ENCODE results near the gene KANTR. TPM values are rescaled to one million over a fixed set of nuclear protein-coding genes. Genes with fewer than 3 reads are reported as not detected.
A peak's percentile ranks its signal among the peaks of the same experiment; 100 is the strongest.

Gene KANTR
- total RNA-seq, 1 experiment from 2014 or later = 9.7 TPM

GRCh38 chrX:53049127-53049517, 44.8 kb upstream of the KANTR start:
- H2AFZ ChIP-seq (ENCODE audit: low read length) = no peak overlapping the region
- peak overlapping the region; percentile 63 for H3K4me3 ChIP-seq (ENCODE audit: low read length)
- H3K27ac ChIP-seq (ENCODE audit: low read length) = no peak overlapping the region
- no peaks in the 10 kb centered on the region for H3K36me3 ChIP-seq (ENCODE audit: low read depth, low read length)
- no peak overlapping the region for H3K9ac ChIP-seq (ENCODE audit: low read length)
- H3K9me3 ChIP-seq (ENCODE audit: low read length) = no peaks in the 10 kb centered on the region
- no peaks in the 10 kb centered on the region for H3K27me3 ChIP-seq (ENCODE audit: low read length)
- H3K9me2 ChIP-seq (replicated peaks; ENCODE audit: low read length) = no peaks in the 10 kb centered on the region
- no peaks in the 10 kb centered on the region for H4K20me1 ChIP-seq (ENCODE audit: low read length)
- DNase-seq = no peak
- no peaks in the 10 kb centered on the region for H3F3A ChIP-seq (ENCODE audit: low read length, unreplicated experiment)
- TSS peak; percentile 27 for BruUV-seq (replicated peaks)
- POLR2A ChIA-PET (ENCODE audit: unreplicated experiment) = no interaction called here
- intact Hi-C loops (cut with micrococcal nuclease) = no loop called here
- no peak for ATAC-seq
- peak overlapping the region; percentile 71 for H3K4me2 ChIP-seq (ENCODE audit: low read length)
- peaks cover 24% of the 10 kb centered on the region; the same call in 1 of the 2 replicates for H3K79me2 ChIP-seq (ENCODE audit: low read length)
- H3K4me1 ChIP-seq (ENCODE audit: insufficient read depth, low read length) = peaks cover 12% of the 10 kb centered on the region
- TF ChIP-seq EZH2 (IDR thresholded peaks at IDR 0.05; ENCODE audit: low read length, unreplicated experiment) = no peak
- TF ChIP-seq EZH2phosphoT487 (IDR thresholded peaks at IDR 0.05; ENCODE audit: borderline replicate concordance, low read length) = no peak
- CTCF ChIA-PET = no interaction called here

GRCh38 chrX:53050841-53051240, 43.1 kb upstream of the KANTR start:
- Histone ChIP-seq H3K9me2 (replicated peaks; ENCODE audit: low read length) (no peaks in the 10 kb centered on the region), H3K27ac (ENCODE audit: low read length) (no peak overlapping the region), H3K4me3 (ENCODE audit: low read length) (no peak overlapping the region), H3K9ac (ENCODE audit: low read length) (no peak overlapping the region), H3K4me2 (ENCODE audit: low read length) (no peak overlapping the region), H4K20me1 (ENCODE audit: low read length) (no peaks in the 10 kb centered on the region), H3K27me3 (ENCODE audit: low read length) (no peaks in the 10 kb centered on the region), H3K36me3 (ENCODE audit: low read depth, low read length) (no peaks in the 10 kb centered on the region), H2AFZ (ENCODE audit: low read length) (no peak overlapping the region), H3K79me2 (ENCODE audit: low read length) (peaks cover 24% of the 10 kb centered on the region; the same call in 1 of the 2 replicates), H3F3A (ENCODE audit: low read length, unreplicated experiment) (no peaks in the 10 kb centered on the region), H3K4me1 (ENCODE audit: insufficient read depth, low read length) (peaks cover 12% of the 10 kb centered on the region), H3K9me3 (ENCODE audit: low read length) (no peaks in the 10 kb centered on the region)
- POLR2A ChIA-PET (ENCODE audit: unreplicated experiment) = no interaction called here
- no peak for TF ChIP-seq CTCF (conservative IDR thresholded peaks at IDR 0.05; ENCODE audit: low read depth, low read length)
- TF ChIP-seq EZH2phosphoT487 (IDR thresholded peaks at IDR 0.05; ENCODE audit: borderline replicate concordance, low read length) = no peak
- no peak for TF ChIP-seq EZH2 (IDR thresholded peaks at IDR 0.05; ENCODE audit: low read length, unreplicated experiment)
- BruUV-seq (replicated peaks) = no TSS peak
- ATAC-seq (no peak), DNase-seq (no peak)
- CTCF ChIA-PET = no interaction called here
- intact Hi-C loops (cut with micrococcal nuclease) = no loop called here

- H3K27ac ChIP-seq (ENCODE audit: low read length) = no peak overlapping the region
- intact Hi-C loops (cut with micrococcal nuclease) = no loop called here
- no peak overlapping the region for H3K4me3 ChIP-seq (ENCODE audit: low read length)
- H3K4me1 ChIP-seq (ENCODE audit: insufficient read depth, low read length) = peaks cover 7% of the 10 kb centered on the region; the same call in 1 of the 2 replicates
- H3K4me2 ChIP-seq (ENCODE audit: low read length) = no peak overlapping the region
- no peak overlapping the region for H3K9ac ChIP-seq (ENCODE audit: low read length)
- no peaks in the 10 kb centered on the region for H3K9me2 ChIP-seq (replicated peaks; ENCODE audit: low read length)
- DNase-seq (no peak), ATAC-seq (no peak)
- no peaks in the 10 kb centered on the region for H3F3A ChIP-seq (ENCODE audit: low read length, unreplicated experiment)
- TF ChIP-seq CTCF (conservative IDR thresholded peaks at IDR 0.05; ENCODE audit: low read depth, low read length) = no peak
- no peak for TF ChIP-seq EZH2 (IDR thresholded peaks at IDR 0.05; ENCODE audit: low read length, unreplicated experiment)
- TF ChIP-seq EZH2phosphoT487 (IDR thresholded peaks at IDR 0.05; ENCODE audit: borderline replicate concordance, low read length) = no peak
- CTCF ChIA-PET = no interaction called here
- no peaks in the 10 kb centered on the region for H3K9me3 ChIP-seq (ENCODE audit: low read length)
- H2AFZ ChIP-seq (ENCODE audit: low read length) = no peak overlapping the region
- H3K27me3 ChIP-seq (ENCODE audit: low read length) = no peaks in the 10 kb centered on the region
- H4K20me1 ChIP-seq (ENCODE audit: low read length) = no peaks in the 10 kb centered on the region
- POLR2A ChIA-PET (ENCODE audit: unreplicated experiment) = no interaction called here
- no peaks in the 10 kb centered on the region for H3K36me3 ChIP-seq (ENCODE audit: low read depth, low read length)
- no TSS peak for BruUV-seq (replicated peaks)
- H3K79me2 ChIP-seq (ENCODE audit: low read length) = peaks cover 11% of the 10 kb centered on the region; the same call in 1 of the 2 replicates
Observed at GRCh38 chrX:53055244-53055849, 38.6 kb upstream of the KANTR start.

Measured in PC-3 (cell line).